Skeletal muscle tissue (tissue), 5 donors: ENCODE measurements around the gene MROH9. TPM values are rescaled to one million over a fixed set of nuclear protein-coding genes. Genes with fewer than 3 reads are reported as not detected.
A peak's percentile ranks its signal among the peaks of the same experiment; 100 is the strongest.

Source experiments
- H3K27ac ChIP-seq: one replicate; pipeline ENCODE4 v1.7.0; 2013; ENCODE audit warnings: mild to moderate bottlenecking, low read depth, low read length, inconsistent platforms
- H3K27me3 ChIP-seq, 3 donors: one replicate each; pipeline ENCODE4 v1.7.0; 2013; ENCODE audit warnings: low read length in 3 of 3; ENCODE audit not compliant: control insufficient read depth in 3 of 3, insufficient read depth in 3 of 3
- H3K36me3 ChIP-seq, 3 donors: one replicate each; pipeline ENCODE4 v1.7.0; 2013; ENCODE audit warnings: low read length in 3 of 3; ENCODE audit not compliant: control insufficient read depth in 3 of 3, insufficient read depth in 3 of 3
- H3K4me1 ChIP-seq, 3 donors: one replicate each; pipeline ENCODE4 v1.7.0; 2013; ENCODE audit warnings: low read length in 3 of 3, mild to moderate bottlenecking in 3 of 3; ENCODE audit not compliant: control insufficient read depth in 3 of 3, insufficient read depth in 3 of 3
- H3K4me3 ChIP-seq, 3 donors: one replicate each; pipeline ENCODE4 v1.7.0; 2013; ENCODE audit warnings: low read length in 3 of 3
- H3K9ac ChIP-seq, 3 donors: one replicate each; pipeline ENCODE4 v1.7.0; 2013; ENCODE audit warnings: low read length in 3 of 3, mild to moderate bottlenecking in 3 of 3, moderate library complexity in 2 of 3, low read depth in 1 of 3
- H3K9me3 ChIP-seq, 3 donors: one replicate each; pipeline ENCODE4 v1.7.0; 2013; ENCODE audit warnings: low read length in 3 of 3; ENCODE audit not compliant: control insufficient read depth in 3 of 3
- small RNA-seq: library from RNA; depleted of rRNA; stranded (forward); fragments of <200 nt; gene quantifications from one replicate; pipeline ENCODE3, GENCODE V24; 2014
- total RNA-seq: library from RNA; depleted of rRNA; stranded (reverse); fragments of >200 nt; gene quantifications from one replicate; pipeline ENCODE4 v1.2.3, GENCODE V29; 2014
- donor health status: Osteomylitis.

MROH9 gene
- total RNA-seq, 1 donor from 2014 or later = not detected

DNA sequence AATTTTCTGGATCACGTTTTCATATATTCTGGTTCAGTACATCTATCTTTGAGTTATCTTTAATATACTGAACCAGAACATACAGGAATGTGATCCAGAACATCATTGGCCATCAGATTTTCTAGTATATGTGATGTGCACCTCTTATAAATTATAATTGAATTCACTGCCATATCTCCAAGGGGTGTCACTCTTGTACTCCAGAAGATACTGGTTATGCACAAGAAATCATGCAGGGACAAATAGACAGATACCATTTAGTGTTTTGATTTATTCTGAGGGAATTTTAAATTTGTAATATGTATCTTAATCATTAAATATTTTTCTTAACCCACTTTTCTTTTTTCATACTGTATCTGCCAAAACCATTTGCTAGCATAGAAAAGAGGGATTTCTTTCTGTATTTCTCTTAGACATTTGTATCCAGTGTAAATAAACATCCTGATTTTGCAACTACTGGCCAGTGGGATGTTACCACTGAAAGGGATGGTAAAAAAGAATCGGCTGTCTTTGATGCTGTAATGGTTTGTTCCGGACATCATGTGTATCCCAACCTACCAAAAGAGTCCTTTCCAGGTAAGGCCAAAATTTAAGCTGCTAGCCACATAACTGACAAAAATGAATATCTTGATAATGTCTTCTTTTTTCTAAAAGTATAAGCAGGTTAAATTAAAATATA is 172.1 kb downstream of the MROH9 start:
- H3K27me3 ChIP-seq = no peaks in the 10 kb centered on the region
- H3K27ac ChIP-seq = no peak overlapping the region
- peaks cover 0 to 6% (median 0%) of the 10 kb centered on the region in 3 donors for H3K4me1 ChIP-seq
- H3K4me3 ChIP-seq = no peak overlapping the region
- no peaks in the 10 kb centered on the region for H3K36me3 ChIP-seq
- no peak overlapping the region for H3K9ac ChIP-seq
- H3K9me3 ChIP-seq = no peaks in the 10 kb centered on the region

GRCh38 chr1:171107969-171108368 is 172.6 kb downstream of the MROH9 start:
- H3K36me3 ChIP-seq = no peaks in the 10 kb centered on the region
- no peaks in the 10 kb centered on the region for H3K9me3 ChIP-seq
- no peak overlapping the region for H3K27ac ChIP-seq
- H3K4me1 ChIP-seq = peaks cover 0 to 6% (median 0%) of the 10 kb centered on the region in 3 donors
- no peaks in the 10 kb centered on the region for H3K27me3 ChIP-seq
- no peak overlapping the region for H3K4me3 ChIP-seq
- H3K9ac ChIP-seq = no peak overlapping the region

GRCh38 chr1:171109966-171110365 is 174.6 kb downstream of the MROH9 start:
- Histone ChIP-seq H3K27me3 (no peaks in the 10 kb centered on the region), H3K4me3 (no peak overlapping the region), H3K9ac (no peak overlapping the region), H3K36me3 (no peaks in the 10 kb centered on the region), H3K27ac (no peak overlapping the region), H3K4me1 (peaks cover 0 to 6% (median 0%) of the 10 kb centered on the region in 3 donors), H3K9me3 (no peaks in the 10 kb centered on the region)

DNA sequence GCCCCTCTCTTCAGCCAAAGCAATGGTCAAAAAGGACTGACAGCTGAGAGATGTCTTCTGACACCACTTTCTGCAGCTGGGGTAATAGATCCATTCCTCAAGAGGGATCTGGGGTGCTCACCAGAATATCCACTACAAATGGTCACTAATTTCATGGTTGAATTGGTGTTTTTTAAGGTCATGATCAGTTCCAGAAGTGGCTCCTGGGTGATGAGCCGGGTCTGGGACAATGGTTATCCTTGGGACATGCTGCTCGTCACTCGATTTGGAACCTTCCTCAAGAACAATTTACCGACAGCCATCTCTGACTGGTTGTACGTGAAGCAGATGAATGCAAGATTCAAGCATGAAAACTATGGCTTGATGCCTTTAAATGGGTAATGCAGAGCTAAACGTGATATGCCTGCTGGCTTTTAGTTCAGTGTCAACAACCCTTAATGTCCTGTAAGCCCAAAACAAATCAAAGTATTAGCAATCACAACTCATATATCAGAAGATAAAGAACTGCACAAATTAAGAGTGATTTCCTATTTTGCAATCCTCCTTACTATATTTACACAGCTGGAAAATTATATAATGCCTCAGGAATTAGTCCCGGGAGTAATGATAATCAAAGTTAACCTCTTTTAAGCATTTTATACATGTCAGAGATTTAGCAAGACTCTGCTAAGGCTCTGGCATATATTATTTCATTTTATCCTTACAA is 175.4 kb downstream of the MROH9 start:
- no peaks in the 10 kb centered on the region for H3K36me3 ChIP-seq
- no peak overlapping the region for H3K27ac ChIP-seq
- no peak overlapping the region for H3K4me3 ChIP-seq
- H3K27me3 ChIP-seq = no peaks in the 10 kb centered on the region
- H3K4me1 ChIP-seq = peaks cover 0 to 6% (median 0%) of the 10 kb centered on the region in 3 donors
- no peaks in the 10 kb centered on the region for H3K9me3 ChIP-seq
- no peak overlapping the region for H3K9ac ChIP-seq

DNA sequence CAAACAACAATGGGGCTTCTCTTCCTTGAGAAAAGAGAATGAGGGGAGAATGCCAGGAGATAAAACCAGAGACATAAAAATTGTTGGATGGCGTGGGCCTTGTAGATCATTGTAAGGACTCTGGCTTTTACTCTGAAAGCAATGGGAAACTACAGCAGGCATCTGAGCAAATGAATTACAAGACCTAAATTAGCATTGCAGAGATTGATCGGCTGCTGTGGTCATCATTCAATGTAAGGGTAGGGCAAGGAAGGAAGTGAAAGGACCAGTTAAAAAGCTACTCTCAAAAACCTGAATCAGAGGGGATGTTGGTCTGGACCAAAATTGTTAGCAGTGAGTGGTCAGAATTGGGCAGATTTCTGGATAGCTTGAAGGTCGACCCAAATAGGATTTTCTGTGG is 176.8 kb downstream of the MROH9 start:
- H3K4me1 ChIP-seq = peaks cover 0 to 6% (median 0%) of the 10 kb centered on the region in 3 donors
- no peak overlapping the region for H3K9ac ChIP-seq
- no peak overlapping the region for H3K27ac ChIP-seq
- H3K36me3 ChIP-seq = no peaks in the 10 kb centered on the region
- no peaks in the 10 kb centered on the region for H3K27me3 ChIP-seq
- H3K4me3 ChIP-seq = no peak overlapping the region
- no peaks in the 10 kb centered on the region for H3K9me3 ChIP-seq

- Histone ChIP-seq H3K4me1 (peaks cover 0 to 6% (median 0%) of the 10 kb centered on the region in 3 donors), H3K4me3 (no peak overlapping the region), H3K27me3 (no peaks in the 10 kb centered on the region), H3K36me3 (no peaks in the 10 kb centered on the region), H3K27ac (no peak overlapping the region), H3K9ac (no peak overlapping the region), H3K9me3 (no peaks in the 10 kb centered on the region)
Measured at GRCh38 chr1:171113382-171113781, 178.0 kb downstream of the MROH9 start.

Small RNAs within 50 kb of the gene (small RNA-seq; reads per million reads assigned to genes)
- gene MIR1295A = 0.32 reads per million, percentile 37 among the genes with 10 or more reads in this experiment

Other genes with a start within 250 kb of the MROH9 start
- not detected for gene FMO3, start 155.4 kb downstream of the MROH9 start, total RNA-seq
- gene FMO2, start 249.8 kb downstream of the MROH9 start, total RNA-seq = 0.52 TPM